HepG2 (cell line): ENCODE results near the gene GPSM1. TPM values are rescaled to one million over a fixed set of nuclear protein-coding genes. Genes with fewer than 3 reads are reported as not detected.
"Not testable (repeated sequence)": the region's sequence is repeated elsewhere in the genome, so short reads cannot be mapped to it uniquely, and the experiment has no call there.

Source experiments
- ATAC-seq: fragments of 200-7000 bp; cut with Tn5 transposase; 3 replicates; pipeline ENCODE4 v1.9.1; 2020; ENCODE audit warnings: mild to moderate bottlenecking, moderate library complexity
- BruUV-seq: library from RNA; stranded (reverse); fragments of 400-500 nt; replicated peaks from 2 replicates; lab custom pipeline; 2021; lab: Mats Ljungman, UMichigan
- CTCF ChIA-PET: fragments of 300-600 bp; formaldehyde crosslinking; extraction: SDS; loops from one replicate; lab custom pipeline; 2021; ENCODE audit warnings: low total read pairs, inconsistent platforms, low intra/inter-chr PET ratio; lab: Yijun Ruan, JAX
- POLR2A ChIA-PET: fragments of 350-600 bp; sonication (Branson Sonifier 250); formaldehyde crosslinking; loops from one replicate; lab custom pipeline; 2020; ENCODE audit warnings: antibody characterized with exemption, inconsistent platforms; lab: Yijun Ruan, JAX
- DNase-seq: peaks from one replicate; pipeline ENCODE4 v3.0.0-alpha.2; 2015; ENCODE audit warnings: low spot score
- FAIRE-seq: peaks from 3 replicates; lab custom pipeline; 2011; peaks lifted over from hg19 to GRCh38; lab: Jason Lieb, UNC
- H2AFZ ChIP-seq: one replicate; pipeline ENCODE4 v1.6.1; 2011; ENCODE audit warnings: low read length, inconsistent platforms
- H3K27ac ChIP-seq: fragments of 300-600 bp; 3 replicates; pipeline ENCODE4 v1.8.0; 2011; ENCODE audit warnings: mixed run types, mild to moderate bottlenecking, mixed read lengths, low read length, inconsistent platforms; ENCODE audit not compliant: insufficient read depth; ENCODE audit errors: extremely low read length
- H3K27me3 ChIP-seq, 2 experiments: fragments of 200-600 bp in 1 of 2; 2 replicates in 1 of 2; 3 replicates in 1 of 2; pipeline versions ENCODE4 v1.6.0 to v1.8.0; 2011; ENCODE audit warnings: low read length in 2 of 2, mild to moderate bottlenecking in 2 of 2, moderate library complexity in 2 of 2, inconsistent platforms in 1 of 2; ENCODE audit not compliant: insufficient read depth in 2 of 2, control insufficient read depth in 1 of 2
- H3K36me3 ChIP-seq, 2 experiments: fragments of 200-600 bp in 1 of 2; replicated peaks in 1 of 2; 2 replicates in 1 of 2; 3 replicates in 1 of 2; pipeline versions ENCODE4 v1.5.1 to v1.8.0; 2011; ENCODE audit warnings: low read length in 2 of 2, inconsistent platforms in 1 of 2; ENCODE audit not compliant: insufficient read depth in 2 of 2, control insufficient read depth in 1 of 2
- H3K4me1 ChIP-seq: 2 replicates; pipeline ENCODE4 v1.5.1; 2012; ENCODE audit warnings: low read length, inconsistent platforms; ENCODE audit not compliant: insufficient read depth
- H3K4me2 ChIP-seq: 2 replicates; pipeline ENCODE4 v1.6.0; 2011; ENCODE audit warnings: low read depth, low read length, inconsistent platforms
- H3K4me3 ChIP-seq, 3 experiments: fragments of 200-600 bp in 1 of 3; sonication (generic), shearing (Covaris generic) in 1 of 3; replicated peaks in 1 of 3; 2 replicates each; pipeline ENCODE4 v1.5.1; 2011 to 2016; ENCODE audit warnings: low read length in 3 of 3, inconsistent platforms in 2 of 3, low read depth in 2 of 3, mild to moderate bottlenecking in 2 of 3, control low read depth in 1 of 3, mixed read lengths in 1 of 3; ENCODE audit not compliant: insufficient read depth in 1 of 3
- H3K79me2 ChIP-seq: one replicate; pipeline ENCODE4 v1.6.1; 2011; ENCODE audit warnings: low read length, inconsistent platforms; ENCODE audit not compliant: insufficient read depth
- H3K9ac ChIP-seq: 2 replicates; pipeline ENCODE4 v1.6.0; 2011; ENCODE audit warnings: mild to moderate bottlenecking, low read depth, low read length, inconsistent platforms; ENCODE audit not compliant: insufficient read depth
- H3K9me3 ChIP-seq: 2 replicates; pipeline ENCODE4 v1.5.1; 2012; ENCODE audit warnings: mild to moderate bottlenecking, low read length
- H4K20me1 ChIP-seq: 2 replicates; pipeline ENCODE4 v1.6.0; 2011; ENCODE audit warnings: inconsistent platforms, mild to moderate bottlenecking, low read length, moderate library complexity; ENCODE audit not compliant: insufficient read depth
- AGO2 ChIP-seq: fragments of 200-400 bp; formaldehyde crosslinking; optimal IDR thresholded peaks from 2 replicates; pipeline ENCODE3; 2017; ENCODE audit warnings: mild to moderate bottlenecking, low read depth, low read length, moderate library complexity
- KLF11 ChIP-seq: IDR thresholded peaks from 2 replicates; pipeline ENCODE4 v1.6.1; 2016; ENCODE audit warnings: missing compliant biosample characterization
- WGBS: methylation state at CpG from one replicate; pipeline ENCODE4 v1.1.6; 2017; ENCODE audit warnings: low lambda C conversion rate; 5-methylcytosine and 5-hydroxymethylcytosine counted together
- in situ Hi-C: cut with HindIII; loops from 2 replicates; pipeline ENCODE4 v1.10.0; 2017; ENCODE audit warnings: low pct_unique_long_range_greater_than_20kb; ENCODE audit not compliant: extremely low pct_ligation_motif_present
- intact Hi-C: fragments of 100-400 bp; cut with micrococcal nuclease; formaldehyde crosslinking; loops from one replicate; pipeline ENCODE4 v1.10.0; 2022; ENCODE audit not compliant: unreplicated experiment
- polyA plus RNA-seq, 8 experiments: library from polyadenylated mRNA; depleted of rRNA in 3 of 8; stranded (reverse) in 7 of 8; unstranded in 1 of 8; fragments of >200 nt; fragmentation: Illumina TruSeq in 4 of 8; extraction: Trizol in 4 of 8; gene quantifications; 2 replicates each; pipeline versions ENCODE4 v1.2.1 to v1.2.3, GENCODE V29; 2011 to 2016; ENCODE audit warnings: low read depth in 4 of 8, missing spikeins in 1 of 8, mixed read lengths in 1 of 8; ENCODE audit not compliant: insufficient read depth in 1 of 8
- total RNA-seq, 5 experiments: library from RNA; depleted of rRNA; stranded (reverse); fragments of >200 nt; fragmentation: Illumina TruSeq; extraction: Trizol; gene quantifications; 2 replicates each; pipeline ENCODE4 v1.2.3, GENCODE V29; 2016; ENCODE audit warnings: low read depth in 1 of 5

GPSM1 gene
- total and polyA plus RNA-seq, 2 of the 13 experiments (the other 11 are each of a cell fraction or from before 2014, with no cell fraction given), result 1.0 to 2.4 TPM

DNA sequence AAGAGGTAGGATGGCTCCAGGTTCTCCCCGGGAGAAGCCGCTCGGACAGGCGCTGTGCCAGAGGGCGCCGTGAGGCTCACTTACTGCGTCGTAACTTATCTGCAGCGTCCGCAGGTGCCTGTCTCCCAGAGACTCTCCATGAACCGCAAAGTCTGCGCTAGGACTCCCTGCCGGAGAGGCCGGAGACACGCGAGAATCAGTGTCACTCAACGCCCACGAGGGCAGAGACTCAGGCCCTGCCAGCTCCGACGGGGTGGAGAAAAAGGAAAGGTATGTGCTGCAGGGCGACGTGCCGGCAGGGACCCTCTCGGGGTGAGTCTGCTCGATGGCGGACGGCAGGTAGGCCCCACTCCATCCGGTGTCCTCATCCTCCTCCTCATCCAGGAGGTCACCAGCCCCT, 79.7 kb downstream of the GPSM1 start:
- H4K20me1 ChIP-seq, H3K9ac ChIP-seq, H3K4me2 ChIP-seq, intact Hi-C loops, H3K4me3 ChIP-seq, H3K9me3 ChIP-seq, CTCF ChIA-PET, FAIRE-seq, DNase-seq, H3K27ac ChIP-seq, H2AFZ ChIP-seq, POLR2A ChIA-PET, in situ Hi-C loops, BruUV-seq, H3K27me3 ChIP-seq, ATAC-seq: not testable (repeated sequence)
- Histone ChIP-seq H3K79me2 (peaks cover 31% of the 10 kb centered on the region), H3K4me1 (peaks cover 27% of the 10 kb centered on the region), H3K36me3 (peaks cover 11 to 39% of the 10 kb centered on the region in 2 experiments; a peak in 4 of 5 replicates)
- 98% methylated on average over 28 of the region's 28 CpGs for WGBS
- peak; percentile 26 for TF ChIP-seq AGO2

DNA sequence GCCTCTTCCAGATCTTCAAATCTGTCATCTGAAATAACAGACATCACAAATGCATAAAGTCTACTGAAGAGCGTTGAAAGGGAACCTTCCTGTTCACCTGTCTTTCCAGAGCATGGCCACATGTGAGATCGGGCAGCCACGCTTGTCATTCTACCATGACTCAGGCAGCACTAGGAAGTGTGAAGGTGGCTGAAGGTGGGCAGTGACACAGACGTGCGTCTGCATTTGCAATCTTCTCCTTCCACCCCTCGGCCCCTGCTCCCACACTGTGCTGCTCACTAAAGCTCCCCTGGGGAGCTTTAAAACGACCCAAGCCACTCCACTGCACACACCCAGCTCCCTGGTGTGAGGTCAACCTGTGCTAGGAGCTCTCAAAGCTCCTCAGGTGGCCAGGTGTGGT, 80.6 kb downstream of the GPSM1 start:
- no peak overlapping the region for H3K4me3 ChIP-seq
- DNase-seq, result no peak
- TF ChIP-seq KLF11 (CRISPR knock-in tag) (no peak), AGO2 (peak; percentile 25)
- no peak for FAIRE-seq
- H3K36me3 ChIP-seq, result peaks cover 13 to 42% of the 10 kb centered on the region in 2 experiments
- no peak overlapping the region for H3K27ac ChIP-seq
- no peak overlapping the region for H3K4me2 ChIP-seq
- in situ Hi-C loops (no loop called here), intact Hi-C loops (no loop called here)
- ChIA-PET POLR2A (no interaction called here), CTCF (no interaction called here)
- no TSS peak for BruUV-seq
- ATAC-seq, result no peak
- WGBS, result 93% methylated on average over 7 of the region's 7 CpGs
- no peak overlapping the region for H2AFZ ChIP-seq
- H3K79me2 ChIP-seq, result peaks cover 40% of the 10 kb centered on the region
- H3K4me1 ChIP-seq, result peaks cover 34% of the 10 kb centered on the region
- H4K20me1 ChIP-seq, result peaks cover 8% of the 10 kb centered on the region
- no peak overlapping the region for H3K9ac ChIP-seq
- H3K27me3 ChIP-seq, result no peaks in the 10 kb centered on the region; a peak in 1 of 5 replicates
- no peaks in the 10 kb centered on the region for H3K9me3 ChIP-seq

Other genes starting within 250 kb of the GPSM1 start
- gene NACC2, start 232.2 kb upstream of the GPSM1 start, total RNA-seq (2016; rRNA removed; fragmentation: Illumina TruSeq; extraction: Trizol), result 10.5 and 12.3 TPM in 2 replicates
- 5.9 and 6.3 TPM in 2 replicates for gene NACC2, start 232.2 kb upstream of the GPSM1 start, polyA plus RNA-seq (2011; rRNA removed)
- 12.0 and 13.9 TPM in 2 replicates for gene TMEM250, start 208.7 kb upstream of the GPSM1 start, total RNA-seq (2016; rRNA removed; fragmentation: Illumina TruSeq; extraction: Trizol)
- 5.5 and 7.1 TPM in 2 replicates for gene TMEM250, start 208.7 kb upstream of the GPSM1 start, polyA plus RNA-seq (2011; rRNA removed)
- gene LHX3, start 122.4 kb upstream of the GPSM1 start, total RNA-seq (2016; rRNA removed; fragmentation: Illumina TruSeq; extraction: Trizol), result not detected in 2 replicates
- gene LHX3, start 122.4 kb upstream of the GPSM1 start, polyA plus RNA-seq (2011; rRNA removed), result not detected in 2 replicates
- 10.1 and 27.1 TPM in 2 replicates for gene QSOX2, start 81.7 kb upstream of the GPSM1 start, total RNA-seq (2016; rRNA removed; fragmentation: Illumina TruSeq; extraction: Trizol)
- gene QSOX2, start 81.7 kb upstream of the GPSM1 start, polyA plus RNA-seq (2011; rRNA removed), result 36.4 and 42.1 TPM in 2 replicates
- gene CCDC187, start 23.4 kb upstream of the GPSM1 start, total RNA-seq (2016; rRNA removed; fragmentation: Illumina TruSeq; extraction: Trizol), result 0.13 TPM in 1 of 2 replicates, not detected in the other
- 0.03 and 0.09 TPM in 2 replicates for gene CCDC187, start 23.4 kb upstream of the GPSM1 start, polyA plus RNA-seq (2011; rRNA removed)
- gene DNLZ, start 36.2 kb downstream of the GPSM1 start, total RNA-seq (2016; rRNA removed; fragmentation: Illumina TruSeq; extraction: Trizol), result 5.4 and 8.0 TPM in 2 replicates
- gene DNLZ, start 36.2 kb downstream of the GPSM1 start, polyA plus RNA-seq (2011; rRNA removed), result 3.4 and 4.5 TPM in 2 replicates
- 3.6 and 7.4 TPM in 2 replicates for gene CARD9, start 46.1 kb downstream of the GPSM1 start, total RNA-seq (2016; rRNA removed; fragmentation: Illumina TruSeq; extraction: Trizol)
- 3.3 and 7.2 TPM in 2 replicates for gene CARD9, start 46.1 kb downstream of the GPSM1 start, polyA plus RNA-seq (2011; rRNA removed)
- 4.3 and 6.0 TPM in 2 replicates for gene SNAPC4, start 72.6 kb downstream of the GPSM1 start, total RNA-seq (2016; rRNA removed; fragmentation: Illumina TruSeq; extraction: Trizol)
- gene SNAPC4, start 72.6 kb downstream of the GPSM1 start, polyA plus RNA-seq (2011; rRNA removed), result 2.0 and 3.3 TPM in 2 replicates
- 56.6 and 76.4 TPM in 2 replicates for gene ENTR1, start 83.1 kb downstream of the GPSM1 start, total RNA-seq (2016; rRNA removed; fragmentation: Illumina TruSeq; extraction: Trizol)
- 70.1 and 84.2 TPM in 2 replicates for gene ENTR1, start 83.1 kb downstream of the GPSM1 start, polyA plus RNA-seq (2011; rRNA removed)
- gene PMPCA, start 83.1 kb downstream of the GPSM1 start, total RNA-seq (2016; rRNA removed; fragmentation: Illumina TruSeq; extraction: Trizol), result 75.7 and 88.4 TPM in 2 replicates
- 70.2 and 80.2 TPM in 2 replicates for gene PMPCA, start 83.1 kb downstream of the GPSM1 start, polyA plus RNA-seq (2011; rRNA removed)
- gene INPP5E, start 112.3 kb downstream of the GPSM1 start, total RNA-seq (2016; rRNA removed; fragmentation: Illumina TruSeq; extraction: Trizol), result 3.0 and 5.5 TPM in 2 replicates
- 5.5 and 7.5 TPM in 2 replicates for gene INPP5E, start 112.3 kb downstream of the GPSM1 start, polyA plus RNA-seq (2011; rRNA removed)
- 15.9 and 27.7 TPM in 2 replicates for gene SEC16A, start 155.5 kb downstream of the GPSM1 start, total RNA-seq (2016; rRNA removed; fragmentation: Illumina TruSeq; extraction: Trizol)
- gene SEC16A, start 155.5 kb downstream of the GPSM1 start, polyA plus RNA-seq (2011; rRNA removed), result 17.9 and 18.9 TPM in 2 replicates
- gene NOTCH1, start 218.5 kb downstream of the GPSM1 start, total RNA-seq (2016; rRNA removed; fragmentation: Illumina TruSeq; extraction: Trizol), result 0.22 and 0.35 TPM in 2 replicates
- 0.09 and 0.12 TPM in 2 replicates for gene NOTCH1, start 218.5 kb downstream of the GPSM1 start, polyA plus RNA-seq (2011; rRNA removed)